Measurements from ENCODE around the gene CAV1. TPM values are rescaled to one million over a fixed set of nuclear protein-coding genes. Genes with fewer than 3 reads are reported as not detected.

CAV1 gene
- total RNA-seq, 1 experiment from 2014 or later = 20.2 TPM

DNA sequence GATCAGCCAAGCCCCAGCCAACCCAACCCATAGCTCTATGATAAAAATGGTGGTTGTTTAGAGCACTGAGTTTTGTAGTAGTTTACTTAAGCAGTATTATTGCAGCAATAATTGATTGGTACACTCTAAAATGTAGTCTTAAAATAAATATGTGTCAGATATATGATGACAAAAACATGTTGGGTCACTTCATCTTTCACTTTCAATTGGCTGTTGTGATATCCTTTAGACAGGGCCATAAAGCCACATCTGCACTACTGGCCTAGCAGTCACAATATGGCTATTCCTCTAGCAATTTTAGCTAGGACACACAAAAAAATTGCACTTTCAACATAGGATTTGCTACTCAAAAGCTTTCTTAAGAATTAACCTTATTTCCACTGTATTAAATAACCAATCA is 5.9 kb upstream of the CAV1 start:
- no peak overlapping the region for H3K18ac ChIP-seq (ENCODE audit: insufficient read length, low read depth, low read length)
- H2BK20ac ChIP-seq (ENCODE audit: low read depth, low read length, poor library complexity, severe bottlenecking) = no peak overlapping the region
- no peaks in the 10 kb centered on the region for H3K27me3 ChIP-seq (ENCODE audit: insufficient read depth, low read length)
- no peak overlapping the region for H2AFZ ChIP-seq (ENCODE audit: low read length)
- no peaks in the 10 kb centered on the region for H4K20me1 ChIP-seq (ENCODE audit: control insufficient read depth, insufficient read depth, insufficient read length)
- H2AK5ac ChIP-seq (ENCODE audit: insufficient read length, low read length) = no peak overlapping the region
- no peak overlapping the region for H4K91ac ChIP-seq (ENCODE audit: insufficient read length, low read depth, low read length)
- H3K4me2 ChIP-seq (ENCODE audit: insufficient read depth, insufficient read length, low read length) = no peak overlapping the region
- TF ChIP-seq, protein P1, sequence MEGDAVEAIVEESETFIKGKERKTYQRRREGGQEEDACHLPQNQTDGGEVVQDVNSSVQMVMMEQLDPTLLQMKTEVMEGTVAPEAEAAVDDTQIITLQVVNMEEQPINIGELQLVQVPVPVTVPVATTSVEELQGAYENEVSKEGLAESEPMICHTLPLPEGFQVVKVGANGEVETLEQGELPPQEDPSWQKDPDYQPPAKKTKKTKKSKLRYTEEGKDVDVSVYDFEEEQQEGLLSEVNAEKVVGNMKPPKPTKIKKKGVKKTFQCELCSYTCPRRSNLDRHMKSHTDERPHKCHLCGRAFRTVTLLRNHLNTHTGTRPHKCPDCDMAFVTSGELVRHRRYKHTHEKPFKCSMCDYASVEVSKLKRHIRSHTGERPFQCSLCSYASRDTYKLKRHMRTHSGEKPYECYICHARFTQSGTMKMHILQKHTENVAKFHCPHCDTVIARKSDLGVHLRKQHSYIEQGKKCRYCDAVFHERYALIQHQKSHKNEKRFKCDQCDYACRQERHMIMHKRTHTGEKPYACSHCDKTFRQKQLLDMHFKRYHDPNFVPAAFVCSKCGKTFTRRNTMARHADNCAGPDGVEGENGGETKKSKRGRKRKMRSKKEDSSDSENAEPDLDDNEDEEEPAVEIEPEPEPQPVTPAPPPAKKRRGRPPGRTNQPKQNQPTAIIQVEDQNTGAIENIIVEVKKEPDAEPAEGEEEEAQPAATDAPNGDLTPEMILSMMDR (conservative IDR thresholded peaks at IDR 0.05) = no peak
- Mint-ChIP-seq H3K36me3 (ENCODE audit: insufficient read depth in 1 of 3, low read depth in 3 of 3) (no peaks in the 10 kb centered on the region), H3K4me3 (no peak overlapping the region), H3K4me1 (peaks cover 33 to 42% of the 10 kb centered on the region in 2 experiments), H3K9me3 (no peaks in the 10 kb centered on the region), H3K27me3 (ENCODE audit: low read depth) (peaks cover 2% of the 10 kb centered on the region), H3K27ac (no peak overlapping the region)
- no peak for DNase-seq
- H3T11ph ChIP-seq (ENCODE audit: low read length) = no peak overlapping the region
- H3K9me3 ChIP-seq (ENCODE audit: control insufficient read depth, low read depth, low read length) = no peaks in the 10 kb centered on the region
- H3K4me1 ChIP-seq (ENCODE audit: insufficient read depth, low read length) = peaks cover 7% of the 10 kb centered on the region; the same call in 1 of the 2 replicates
- H2BK15ac ChIP-seq (ENCODE audit: low read depth, low read length) = no peak overlapping the region
- H4K8ac ChIP-seq (replicated peaks; ENCODE audit: insufficient read length, low read depth, low read length) = no peak overlapping the region
- no peaks in the 10 kb centered on the region for H3K79me1 ChIP-seq (ENCODE audit: insufficient read depth, low read depth, low read length, poor library complexity, severe bottlenecking)
- H3K27ac ChIP-seq (ENCODE audit: insufficient read length, low read depth, low read length) = no peak overlapping the region
- H2BK120ac ChIP-seq (ENCODE audit: low read depth, low read length, poor library complexity, severe bottlenecking) = no peak overlapping the region
- no peak overlapping the region for H4K5ac ChIP-seq (ENCODE audit: insufficient read length, low read depth, low read length)
- no peaks in the 10 kb centered on the region for H3K79me2 ChIP-seq (ENCODE audit: insufficient read depth, low read length)
- no peak overlapping the region for H2BK5ac ChIP-seq (ENCODE audit: insufficient read length, low read length)
- H3K23me2 ChIP-seq (ENCODE audit: insufficient read length, low read depth, low read length, poor library complexity, severe bottlenecking) = no peaks in the 10 kb centered on the region
- H3K4ac ChIP-seq (ENCODE audit: low read depth, low read length) = no peak overlapping the region
- H2BK12ac ChIP-seq (ENCODE audit: insufficient read length, low read depth, low read length) = no peak overlapping the region
- H3K9ac ChIP-seq (ENCODE audit: extremely low read depth, insufficient read length, low read length) = no peak overlapping the region
- no peak overlapping the region for H3K14ac ChIP-seq (ENCODE audit: insufficient read depth, low read length)
- no peak overlapping the region for H3K56ac ChIP-seq (ENCODE audit: insufficient read length, low read depth, low read length)
- no peak overlapping the region for H3K23ac ChIP-seq (ENCODE audit: insufficient read length, low read depth, low read length)

All from H9 (cell line).